GM18511 (cell line): ENCODE data around the gene CXCL9.
A peak's percentile ranks its signal among the peaks of the same experiment; 100 is the strongest.
"Not testable (repeated sequence)": the region's sequence is repeated elsewhere in the genome, so short reads cannot be mapped to it uniquely, and the experiment has no call there.

Experiments
- ATAC-seq: cut with Tn5 transposase; IDR thresholded peaks from one replicate; pipeline ENCODE4 v1.9.1; 2021; ENCODE audit warnings: mild to moderate bottlenecking, moderate library complexity; ENCODE audit not compliant: unreplicated experiment

CXCL9 gene

DNA sequence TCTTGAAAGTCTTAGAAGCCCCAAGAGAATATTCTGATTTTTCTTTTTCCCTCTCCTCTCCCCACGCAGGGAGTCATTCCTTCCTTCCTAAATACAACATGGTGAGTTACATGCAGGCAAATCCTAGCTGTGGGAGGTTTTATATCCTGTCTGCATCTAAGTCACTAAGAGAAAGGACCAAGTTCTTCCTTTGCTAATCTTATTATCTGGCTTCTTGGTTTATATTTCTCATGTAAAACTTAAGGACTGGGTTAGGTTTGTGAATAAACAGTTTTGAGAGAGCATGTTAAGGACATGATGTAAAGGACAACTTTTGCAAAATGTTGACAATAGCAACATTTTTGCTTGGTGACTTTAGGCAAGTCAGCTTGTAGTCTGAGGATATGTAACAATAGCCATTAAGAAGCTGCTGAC is 5.1 kb upstream of the CXCL9 start:
- ATAC-seq, result peak; percentile 3

DNA sequence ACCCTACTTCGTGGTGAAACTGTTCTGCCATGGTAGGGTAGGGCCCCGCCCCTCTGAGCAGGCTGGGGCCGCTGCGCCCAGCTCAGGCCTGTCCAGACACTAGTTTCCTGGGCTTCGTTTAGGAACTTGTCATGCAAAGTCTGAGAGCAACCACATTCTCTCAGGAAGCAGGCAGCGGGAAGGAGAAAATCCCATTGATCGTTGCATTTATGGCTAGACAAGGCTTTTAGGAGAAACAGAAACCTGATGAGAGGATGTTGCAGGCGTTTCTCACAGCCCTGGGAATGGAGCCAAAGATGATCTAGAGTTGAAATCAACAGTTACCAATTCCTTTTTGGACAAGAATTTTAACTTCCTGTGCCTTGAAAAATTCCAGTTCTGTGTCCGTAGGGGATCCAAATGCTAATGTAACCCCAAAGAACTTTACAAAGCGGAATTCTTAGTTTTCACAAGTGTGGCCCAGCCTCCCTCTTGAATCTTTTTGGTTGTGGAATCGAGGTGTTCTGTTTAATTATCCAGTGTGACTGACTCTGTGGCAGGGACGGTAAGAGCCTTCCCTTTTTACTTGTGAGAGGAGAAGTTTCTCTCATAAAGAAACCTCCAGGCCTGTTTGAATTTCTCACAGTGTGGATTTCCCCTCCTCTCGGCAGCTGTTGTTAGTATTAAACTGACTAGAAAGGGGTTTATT is 4.5 kb upstream of the CXCL9 start:
- peak; percentile 76 for ATAC-seq

DNA sequence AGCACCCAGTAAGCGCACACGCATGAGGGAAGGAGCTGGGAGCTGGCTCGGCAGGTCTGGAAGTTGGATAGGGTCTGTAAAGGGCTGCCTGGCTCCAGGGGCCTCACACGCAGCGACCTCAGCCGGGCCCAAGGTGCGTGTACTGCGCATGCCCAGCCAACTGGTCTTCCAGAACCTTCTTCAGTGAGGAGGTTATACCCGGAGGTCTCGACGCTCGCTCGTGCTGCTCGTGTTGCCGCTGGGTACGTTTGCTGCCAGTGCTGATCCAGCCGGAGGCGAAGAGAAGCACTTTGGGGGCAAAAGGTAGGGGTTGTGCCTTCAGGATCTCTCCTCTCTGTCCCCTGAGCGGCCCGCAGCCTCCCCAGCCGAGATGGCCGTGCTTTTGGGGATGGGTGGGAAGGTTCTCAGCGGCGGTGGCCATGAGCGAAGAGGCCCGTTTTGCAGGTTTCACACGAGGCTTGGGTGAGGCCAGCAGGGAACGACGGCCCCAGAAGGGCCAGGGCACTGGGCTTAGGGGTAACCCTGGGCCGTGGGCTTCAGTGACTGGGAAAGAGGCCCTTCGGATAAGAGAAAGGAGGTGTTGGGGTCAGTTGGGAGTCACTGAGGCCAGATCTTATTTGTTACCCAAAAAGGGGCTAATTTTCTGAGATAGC is 3.8 kb upstream of the CXCL9 start:
- ATAC-seq, result no peak

DNA sequence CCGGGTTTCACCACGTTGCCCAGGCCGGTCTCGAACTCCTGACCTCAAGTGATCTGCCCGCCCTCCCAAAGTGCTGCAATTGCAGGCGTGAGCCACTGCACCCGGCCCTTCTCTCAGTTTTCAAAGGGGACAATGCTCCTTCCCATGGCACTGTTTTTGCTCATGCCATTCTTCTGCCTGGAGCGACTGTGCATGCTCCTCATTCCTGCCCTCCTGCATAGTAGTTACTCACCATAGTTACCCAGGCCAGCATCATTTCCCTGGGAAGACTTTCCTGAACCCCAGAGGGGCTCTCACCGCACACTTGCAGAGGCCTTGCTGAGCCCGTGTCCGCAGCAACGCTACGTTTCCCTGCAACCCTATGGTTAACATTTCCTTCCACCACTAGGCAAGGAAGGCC is 3.3 kb upstream of the CXCL9 start:
- ATAC-seq, result no peak

DNA sequence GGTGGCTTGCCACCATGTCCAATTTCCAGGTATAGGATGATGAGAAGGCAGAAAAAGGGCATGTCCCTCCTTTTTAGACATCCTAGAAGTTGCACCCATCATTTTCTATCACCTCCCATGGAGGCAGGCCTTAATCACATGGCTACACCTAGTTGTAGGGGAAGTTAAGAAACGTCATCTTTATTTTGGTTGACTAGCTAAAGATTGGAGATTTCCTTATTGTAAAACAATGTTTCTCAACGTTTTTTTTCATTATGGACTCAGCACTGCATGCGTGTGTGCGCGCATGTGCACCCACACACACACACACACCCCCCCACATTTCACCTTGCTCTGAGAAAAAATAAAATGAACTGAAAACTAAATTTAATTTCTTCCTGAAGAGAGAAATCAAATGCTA is 2.0 kb upstream of the CXCL9 start:
- no peak for ATAC-seq

DNA sequence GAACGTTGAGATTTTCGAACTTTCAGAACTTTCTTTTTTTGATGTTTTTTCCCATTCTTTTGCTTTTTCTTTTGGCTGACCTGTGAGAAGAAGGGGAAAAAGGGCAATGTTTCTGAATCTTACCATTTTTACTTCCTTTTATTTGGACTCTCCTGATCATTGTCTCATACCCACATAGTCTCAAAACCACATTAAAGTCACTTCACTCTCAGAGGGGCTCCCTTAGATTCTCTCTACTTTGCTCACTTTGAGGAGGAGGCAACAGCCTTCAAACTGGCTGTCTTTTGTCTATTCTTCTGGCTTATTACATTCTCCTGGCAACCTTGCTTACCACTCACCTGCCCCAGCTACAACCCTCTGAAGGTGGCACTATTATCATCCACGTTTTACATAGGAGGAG is 3.7 kb downstream of the CXCL9 start:
- no peak for ATAC-seq

DNA sequence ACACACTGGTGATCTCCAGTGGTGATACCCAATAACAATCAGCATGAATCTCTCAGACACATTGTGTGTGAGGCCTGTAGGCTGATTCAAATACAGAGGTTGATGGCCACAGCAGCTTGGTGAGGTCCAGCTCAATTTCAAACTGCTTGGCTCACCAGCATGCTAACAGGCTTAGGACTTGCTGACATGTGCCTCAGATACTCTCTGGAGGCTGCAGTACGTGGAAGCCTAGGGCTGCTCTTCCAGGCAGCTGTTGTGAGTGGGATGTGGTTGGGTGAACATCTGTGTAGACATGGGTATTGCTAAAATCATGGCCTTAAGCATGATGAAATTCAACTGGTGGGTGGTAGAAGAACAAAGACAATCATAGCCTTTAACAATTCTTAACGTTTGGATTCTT is 4.3 kb downstream of the CXCL9 start:
- no peak for ATAC-seq

DNA sequence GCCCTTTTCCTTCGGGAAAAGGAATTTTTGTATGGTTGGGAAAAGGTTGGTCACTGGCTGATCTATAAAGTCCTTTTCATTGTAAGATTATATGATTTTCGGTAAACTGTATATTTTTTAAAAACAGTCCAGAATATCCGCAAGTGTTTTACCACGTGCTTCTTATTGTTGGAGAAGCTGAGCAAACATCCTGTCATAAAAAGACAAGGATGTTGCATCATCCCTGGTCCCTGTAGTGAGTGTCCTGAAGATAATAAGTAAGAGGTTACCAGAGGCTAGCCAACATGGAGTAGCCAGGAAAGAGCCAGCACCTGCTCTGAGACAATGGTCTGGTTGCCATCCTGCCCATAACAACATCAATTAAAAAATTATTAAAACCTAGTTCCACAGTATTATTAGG is 5.1 kb downstream of the CXCL9 start:
- ATAC-seq, result no peak

DNA sequence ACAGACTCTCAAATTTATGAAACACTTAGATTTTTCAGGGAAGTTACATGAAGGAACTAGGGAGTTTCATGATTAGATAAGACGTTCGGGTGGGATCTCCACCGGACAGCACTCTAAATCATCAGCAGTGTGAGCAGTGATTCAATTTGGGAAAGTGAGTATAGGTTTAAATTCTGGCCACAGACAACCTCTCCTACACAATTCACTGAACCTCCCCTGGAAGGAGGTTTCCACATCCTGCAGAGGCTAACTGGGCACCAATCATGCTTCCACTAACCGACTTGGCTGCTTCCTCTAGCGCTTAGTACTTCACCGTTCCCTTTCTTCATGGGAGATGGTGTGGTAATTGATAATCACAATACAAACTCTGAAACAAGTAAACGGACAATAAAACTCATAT is 5.6 kb downstream of the CXCL9 start:
- no peak for ATAC-seq

DNA sequence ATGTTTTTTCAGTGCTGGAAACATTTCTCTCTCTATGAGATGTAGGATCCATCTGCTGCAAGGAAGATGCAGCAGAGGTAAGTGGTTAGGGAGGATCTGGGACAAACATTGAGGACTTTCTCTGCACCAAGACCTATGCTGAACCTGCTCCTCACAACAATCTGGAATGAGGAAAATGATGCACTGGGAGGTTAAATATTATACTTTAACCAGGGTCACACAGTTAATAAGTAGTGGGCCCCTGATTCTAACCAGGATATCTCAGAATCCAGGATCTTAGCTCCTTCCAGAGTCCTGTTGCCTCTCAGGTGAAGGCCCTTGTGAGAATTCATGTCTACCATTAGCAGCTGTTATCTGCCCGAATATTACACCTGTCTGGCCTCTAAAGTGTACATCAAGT is 7.0 kb downstream of the CXCL9 start:
- ATAC-seq, result no peak

DNA sequence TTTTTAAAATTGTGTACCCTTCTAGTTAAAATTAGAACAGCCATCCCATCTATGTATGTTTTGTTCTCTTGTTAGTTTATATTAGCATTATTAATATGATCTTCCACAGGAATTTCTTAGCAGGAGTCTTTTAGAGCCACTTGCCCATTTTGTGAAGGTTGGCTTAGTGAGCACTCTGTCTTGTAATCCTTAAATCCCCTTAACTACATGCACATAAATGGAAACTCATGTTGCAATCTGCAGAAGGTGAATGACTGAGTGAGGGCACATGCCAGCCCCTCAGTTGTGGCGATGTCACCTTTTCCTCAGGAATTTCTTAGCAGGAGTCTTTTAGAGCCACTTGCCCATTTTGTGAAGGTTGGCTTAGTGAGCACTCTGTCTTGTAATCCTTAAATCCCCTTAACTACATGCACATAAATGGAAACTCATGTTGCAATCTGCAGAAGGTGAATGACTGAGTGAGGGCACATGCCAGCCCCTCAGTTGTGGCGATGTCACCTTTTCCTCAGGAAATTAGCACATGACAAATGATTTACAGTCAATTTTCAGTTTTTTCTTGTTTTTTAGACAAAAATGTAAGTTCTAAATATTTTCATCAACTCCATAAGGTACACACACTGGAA is 8.7 kb downstream of the CXCL9 start:
- ATAC-seq, result not testable (repeated sequence)

DNA sequence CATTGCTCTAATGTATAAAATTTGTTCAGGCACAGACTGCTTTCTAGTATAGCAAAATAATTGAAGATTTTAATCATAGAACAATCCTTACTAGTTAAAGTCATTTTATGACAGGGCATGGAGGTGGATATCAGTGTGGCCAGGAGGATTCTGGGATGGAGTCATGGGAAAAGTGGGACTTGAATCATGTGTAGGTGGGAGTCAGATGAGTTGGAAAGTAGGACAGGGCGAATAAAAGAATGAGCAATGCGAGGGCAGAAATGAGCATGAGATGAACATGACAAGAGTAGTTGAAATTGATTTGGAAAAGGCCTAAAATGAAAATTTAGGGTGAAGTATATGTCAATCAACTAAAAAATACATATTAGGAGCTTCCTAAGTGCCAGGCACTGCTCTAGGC is 9.4 kb downstream of the CXCL9 start:
- ATAC-seq, result no peak

DNA sequence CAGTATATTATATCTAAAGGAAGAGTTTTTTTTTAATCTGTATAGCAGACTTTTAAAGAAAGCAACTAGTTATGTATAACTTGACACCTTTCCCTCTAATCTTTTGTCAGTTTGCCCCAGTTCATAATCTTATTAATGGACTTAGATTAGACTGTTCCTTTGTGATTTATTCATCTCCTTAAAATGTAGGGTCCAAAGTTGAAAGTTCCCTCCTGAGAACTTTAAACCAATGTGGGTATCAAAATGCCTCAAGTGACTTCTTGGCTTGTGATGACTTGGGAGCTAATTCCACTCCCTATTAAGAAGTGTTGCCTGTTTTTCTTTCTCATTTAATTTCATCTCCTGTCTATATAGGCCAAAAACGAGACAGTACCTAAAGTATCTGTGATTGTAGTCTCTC is 10.2 kb downstream of the CXCL9 start:
- ATAC-seq, result no peak

DNA sequence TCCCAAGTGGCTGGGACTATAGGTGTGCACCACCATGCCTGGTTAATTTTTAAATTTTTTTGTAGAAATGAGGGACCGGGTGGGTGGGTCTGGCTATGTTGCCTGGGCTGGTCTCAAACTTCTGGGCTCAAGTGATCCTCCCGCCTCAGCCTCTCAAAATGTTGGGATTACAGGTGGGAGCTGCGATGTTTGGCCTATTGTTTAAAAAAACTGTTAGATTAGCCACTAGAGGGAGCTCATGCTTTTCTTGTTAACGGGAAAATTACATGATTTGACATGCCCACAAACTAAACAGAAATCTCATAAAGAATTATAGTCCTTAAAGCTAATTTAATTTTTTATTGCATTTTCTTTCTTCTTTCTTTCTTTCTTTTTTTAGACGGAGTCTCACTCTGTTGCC is 11.6 kb downstream of the CXCL9 start:
- no peak for ATAC-seq

DNA sequence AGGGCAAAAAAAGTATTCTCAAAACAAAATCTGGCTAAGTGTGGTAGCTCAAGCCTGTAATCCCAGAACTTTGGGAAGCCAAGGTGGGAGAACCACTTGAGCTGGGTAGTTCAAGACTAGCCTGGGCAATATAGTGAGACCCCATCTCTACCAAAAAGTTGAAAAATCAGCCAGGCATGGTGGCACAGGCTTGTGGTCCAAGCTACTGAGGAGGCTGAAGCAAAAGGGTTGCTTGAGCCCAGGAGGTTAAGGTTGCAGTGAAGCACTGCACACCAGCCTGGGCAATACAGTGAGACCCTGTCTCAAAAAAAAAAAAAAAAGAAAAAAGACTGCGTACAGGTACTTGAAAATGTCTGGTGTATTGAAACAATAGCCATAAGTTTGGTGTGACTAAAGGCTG is 14.8 kb downstream of the CXCL9 start:
- no peak for ATAC-seq

DNA sequence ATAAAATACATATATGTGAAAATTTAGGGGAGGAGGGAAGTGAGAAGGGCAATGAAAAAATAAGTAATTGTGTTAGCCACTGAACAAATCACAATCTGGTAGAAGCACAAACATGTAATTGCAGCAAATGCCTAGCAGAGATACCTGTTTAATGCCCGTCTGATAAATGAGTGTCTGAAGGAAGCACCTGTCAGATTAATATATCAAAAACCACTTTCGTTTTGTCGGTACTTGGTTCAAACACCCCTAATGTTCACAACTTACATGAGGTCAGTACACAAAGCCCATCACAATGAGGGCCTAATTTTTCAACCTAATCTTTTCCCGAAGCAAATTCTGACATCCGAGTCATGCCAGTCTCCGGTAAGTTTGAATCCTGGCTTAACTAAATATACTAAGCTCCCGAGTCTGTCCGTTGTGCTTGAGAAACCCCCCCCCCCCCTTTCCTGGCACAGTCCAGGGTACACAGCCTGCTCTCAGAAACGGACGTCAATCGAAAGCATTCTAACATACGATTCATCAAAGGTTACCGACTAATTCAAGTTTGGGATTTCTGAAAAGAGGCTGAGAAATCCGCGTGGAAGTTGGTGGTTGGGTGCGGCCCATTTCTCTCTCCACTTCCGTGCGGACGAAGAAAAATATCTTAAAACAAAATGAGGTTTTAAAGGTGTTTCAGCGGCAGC is 17.3 kb downstream of the CXCL9 start:
- ATAC-seq, result peak; percentile 3

DNA sequence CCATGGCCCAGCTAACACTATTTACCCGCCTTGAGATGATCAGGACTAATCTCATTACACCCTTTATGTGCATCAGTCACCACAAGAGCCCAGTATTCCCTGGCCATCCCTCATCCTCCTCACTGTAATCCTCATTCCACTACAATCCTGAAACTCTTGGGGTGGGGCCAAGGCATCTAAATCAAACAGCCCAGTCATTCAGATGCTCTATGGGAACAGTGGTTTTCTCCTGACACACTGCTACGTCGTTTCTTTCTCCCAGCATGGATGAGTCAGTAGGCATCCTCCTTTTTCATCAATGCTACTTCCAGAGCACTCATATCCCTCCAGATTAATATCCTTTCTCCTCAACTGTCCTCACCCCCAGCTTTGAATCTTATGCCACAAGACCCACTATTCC is 22.2 kb downstream of the CXCL9 start:
- ATAC-seq, result no peak

DNA sequence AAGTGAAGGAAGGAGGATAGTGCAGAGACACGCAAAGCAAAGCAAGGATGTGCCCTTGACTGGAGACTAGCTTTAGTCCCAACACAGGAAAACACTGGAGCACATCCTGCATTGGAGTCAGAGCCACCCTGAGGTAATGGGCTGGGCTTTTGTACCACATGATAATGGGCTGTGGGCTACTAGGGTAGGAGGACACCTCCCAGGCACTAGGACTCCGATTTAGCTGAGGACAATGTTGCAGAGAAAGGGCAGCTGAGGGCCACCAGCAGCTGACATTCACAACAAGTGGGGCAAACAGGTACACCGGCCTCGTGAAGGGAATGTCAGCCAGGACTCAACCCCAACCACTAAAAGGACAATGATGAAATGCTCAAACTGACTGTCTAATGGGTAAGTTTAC is 26.7 kb downstream of the CXCL9 start:
- no peak for ATAC-seq

DNA sequence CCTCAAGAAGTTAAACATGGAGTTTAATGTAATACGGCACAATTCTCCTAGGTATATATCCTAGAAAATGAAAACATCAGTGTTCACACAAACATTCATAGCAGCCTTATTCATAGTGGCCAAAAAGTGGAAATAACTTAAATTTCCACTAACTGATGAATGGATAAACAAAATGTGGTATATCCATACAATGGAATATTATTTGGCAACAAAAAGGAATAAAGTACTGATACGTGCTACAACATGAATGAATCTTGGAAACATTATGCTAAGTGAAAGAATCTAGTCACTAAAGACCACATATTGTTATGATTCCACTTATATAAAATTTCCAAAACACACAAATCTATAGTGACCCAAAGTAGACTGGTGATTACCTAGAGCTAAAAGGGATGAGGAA is 31.1 kb downstream of the CXCL9 start:
- no peak for ATAC-seq

DNA sequence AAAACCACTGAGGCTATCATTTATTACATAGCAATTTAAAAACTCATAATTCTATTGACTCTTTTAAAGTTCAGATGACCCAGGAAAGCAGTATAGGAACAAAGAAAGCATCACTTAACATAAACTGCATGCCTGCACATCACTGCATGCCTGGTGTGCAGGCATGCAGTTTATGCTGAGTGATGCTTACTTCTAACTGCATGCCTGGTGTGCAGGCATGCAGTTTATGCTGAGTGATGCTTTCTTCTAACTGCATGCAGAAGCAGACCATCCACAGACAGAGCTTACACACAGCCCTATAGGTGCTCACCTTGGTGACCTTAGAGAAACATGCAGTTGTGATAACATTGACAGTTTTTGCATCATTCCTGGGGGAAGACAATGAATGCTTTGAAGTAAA is 33.5 kb downstream of the CXCL9 start:
- ATAC-seq, result no peak

DNA sequence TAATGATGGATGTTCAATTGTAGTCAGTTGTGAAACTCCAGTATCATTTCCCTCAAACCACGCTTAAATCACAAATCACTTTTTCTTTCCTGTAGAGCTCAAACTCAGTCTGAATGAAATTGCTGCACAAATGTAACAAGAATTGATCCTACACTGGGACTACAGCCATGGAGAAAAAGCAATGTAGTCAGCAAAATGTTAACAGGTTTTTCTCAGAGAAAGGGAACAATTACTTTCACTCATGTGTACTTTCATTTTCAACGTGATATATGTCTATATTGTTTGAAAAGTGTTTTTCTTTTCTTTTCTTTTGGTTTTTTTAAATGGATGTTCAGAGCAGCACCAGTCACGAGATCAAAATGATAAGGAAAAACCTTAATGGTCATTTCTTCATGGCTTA is 39.2 kb downstream of the CXCL9 start:
- no peak for ATAC-seq

DNA sequence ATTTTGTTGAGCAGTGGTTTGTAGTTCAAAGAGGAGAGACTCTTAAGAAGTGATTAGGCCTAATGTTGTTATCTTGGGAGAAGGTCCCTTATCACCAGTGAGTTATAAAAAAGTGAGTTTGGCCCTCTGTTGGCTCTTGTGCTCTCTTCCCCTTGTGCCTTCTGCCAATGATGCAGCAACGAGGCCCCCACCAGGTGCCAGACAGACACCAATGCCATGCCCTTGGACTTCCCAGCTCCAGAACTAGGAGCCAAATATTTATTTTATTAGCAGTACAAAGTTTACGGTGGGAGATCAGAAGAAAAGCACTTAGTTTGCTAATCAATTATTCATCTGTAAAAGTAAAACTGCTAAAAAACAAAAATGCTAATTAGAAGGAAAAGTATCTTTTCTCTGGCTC is 43.8 kb downstream of the CXCL9 start:
- ATAC-seq, result no peak
